Left hindlimb (tissue), 1 donor: Measurements from ENCODE around the gene GDA.

Experiments used
- DNase-seq: peaks from one replicate; pipeline ENCODE4 v3.0.0-alpha.2; 2018

GDA gene

GRCh38 chr9:72150661-72151060 lies 1.4 kb downstream of the GDA start:
- DNase-seq, result no peak

GRCh38 chr9:72151104-72151503 lies 1.9 kb downstream of the GDA start:
- DNase-seq, result no peak

- DNase-seq, result no peak
Observed at GRCh38 chr9:72154468-72155285, 5.4 kb downstream of the GDA start.

GRCh38 chr9:72155301-72155700 lies 6.1 kb downstream of the GDA start:
- DNase-seq, result no peak

- no peak for DNase-seq
Observed at GRCh38 chr9:72156586-72156985, 7.3 kb downstream of the GDA start.

- no peak for DNase-seq
Observed at GRCh38 chr9:72158680-72159079, 9.4 kb downstream of the GDA start.

- DNase-seq, result no peak
Observed at GRCh38 chr9:72160446-72161123, 11.3 kb downstream of the GDA start.

GRCh38 chr9:72165326-72165725 lies 16.1 kb downstream of the GDA start:
- no peak for DNase-seq

- DNase-seq, result no peak
Observed at GRCh38 chr9:72165821-72166547, 16.7 kb downstream of the GDA start.

- DNase-seq, result no peak
Observed at GRCh38 chr9:72168075-72168474, 18.8 kb downstream of the GDA start.

GRCh38 chr9:72169178-72169577 lies 19.9 kb downstream of the GDA start:
- DNase-seq, result no peak

GRCh38 chr9:72173080-72173479 lies 23.8 kb downstream of the GDA start:
- no peak for DNase-seq

- DNase-seq, result no peak
Observed at GRCh38 chr9:72185561-72185960, 36.3 kb downstream of the GDA start.

- no peak for DNase-seq
Observed at GRCh38 chr9:72187121-72187695, 38.0 kb downstream of the GDA start.

GRCh38 chr9:72188232-72188631 lies 39.0 kb downstream of the GDA start:
- no peak for DNase-seq

GRCh38 chr9:72193478-72193881 lies 44.2 kb downstream of the GDA start:
- DNase-seq, result no peak

- DNase-seq, result no peak
Observed at GRCh38 chr9:72199238-72199637, 50.0 kb downstream of the GDA start.

GRCh38 chr9:72200452-72200851 lies 51.2 kb downstream of the GDA start:
- DNase-seq, result no peak

- no peak for DNase-seq
Observed at GRCh38 chr9:72202009-72202408, 52.8 kb downstream of the GDA start.

GRCh38 chr9:72203205-72203803 lies 54.1 kb downstream of the GDA start:
- DNase-seq, result no peak

GRCh38 chr9:72204062-72204461 lies 54.8 kb downstream of the GDA start:
- DNase-seq, result no peak

- no peak for DNase-seq
Observed at GRCh38 chr9:72205513-72205912, 56.3 kb downstream of the GDA start.

GRCh38 chr9:72207278-72207677 lies 58.0 kb downstream of the GDA start:
- no peak for DNase-seq
